Activated CD8-positive, alpha-beta T cell treated with anti-CD3 and anti-CD28 coated beads for 36 hours (primary cell): ENCODE results near the gene CLIC5. TPM values are rescaled to one million over a fixed set of nuclear protein-coding genes. Genes with fewer than 3 reads are reported as not detected.

ENCODE experiments used
- ATAC-seq: fragments of 200-7000 bp; cut with Tn5 transposase; one replicate; pipeline ENCODE4 v1.10.0; 2021; ENCODE audit warnings: mild to moderate bottlenecking, moderate library complexity
- CTCF ChIA-PET: fragments of 350-600 bp; sonication (Branson Sonifier 250); formaldehyde crosslinking; loops from one replicate; lab custom pipeline; 2021; ENCODE audit warnings: antibody characterized with exemption; lab: Charles Lee
- POLR2A ChIA-PET: fragments of 350-600 bp; sonication (Branson Sonifier 250); formaldehyde crosslinking; loops from one replicate; lab custom pipeline; 2021; ENCODE audit warnings: antibody characterized with exemption; lab: Charles Lee
- DNase-seq: peaks from one replicate; pipeline ENCODE4 v3.0.0-alpha.2; 2020
- H3K27ac Mint-ChIP-seq: one replicate; pipeline ENCODE4 v1.8.0; 2021; ENCODE audit warnings: mild to moderate bottlenecking, mixed read lengths
- H3K27me3 Mint-ChIP-seq: one replicate; pipeline ENCODE4 v1.8.0; 2021; ENCODE audit warnings: mixed read lengths
- H3K36me3 Mint-ChIP-seq: one replicate; pipeline ENCODE4 v1.8.0; 2021; ENCODE audit warnings: low read depth, mixed read lengths
- H3K4me1 Mint-ChIP-seq: one replicate; pipeline ENCODE4 v1.8.0; 2021; ENCODE audit warnings: low read depth, mixed read lengths
- H3K4me3 Mint-ChIP-seq: one replicate; pipeline ENCODE4 v1.8.0; 2021; ENCODE audit warnings: mild to moderate bottlenecking, moderate library complexity, mixed read lengths
- H3K9me3 Mint-ChIP-seq: one replicate; pipeline ENCODE4 v1.8.0; 2021; ENCODE audit warnings: mixed read lengths
- intact Hi-C: fragments of 100-400 bp; cut with micrococcal nuclease; formaldehyde crosslinking; loops from one replicate; pipeline ENCODE4 v1.10.0; 2022
- total RNA-seq, 2 experiments: library from RNA; stranded (reverse); gene quantifications; one replicate each; pipeline ENCODE4 v1.2.3, GENCODE V29; 2021
- TF ChIP-seq, protein P1 (sequence below): fragments of 200-600 bp; IDR thresholded peaks from one replicate; pipeline ENCODE4 v1.8.0; 2022; ENCODE audit warnings: antibody characterized with exemption, mild to moderate bottlenecking

CLIC5 gene
- total RNA-seq, 2 experiments from 2014 or later = 1.1 TPM

DNA sequence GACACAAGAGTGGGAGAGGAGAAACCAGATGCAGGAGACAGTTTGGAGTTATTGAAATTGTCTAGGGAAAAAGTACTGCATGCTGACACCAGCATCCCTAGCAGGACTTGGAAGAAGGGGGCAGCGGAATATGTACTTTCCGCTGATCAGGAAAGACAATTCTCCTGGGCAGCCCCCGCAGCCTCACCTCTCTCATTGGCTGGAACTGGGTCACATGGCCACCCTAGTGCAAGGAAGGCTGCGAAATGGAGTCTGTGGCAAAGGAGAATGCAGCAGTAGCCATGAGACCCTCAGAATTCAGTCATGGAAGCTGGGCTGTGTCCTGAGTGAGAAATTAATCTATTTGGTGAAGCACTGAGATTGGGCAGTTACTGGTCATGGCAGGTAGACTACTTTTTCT lies 131.3 kb downstream of the CLIC5 start:
- Mint-ChIP-seq H3K4me1 (no peaks in the 10 kb centered on the region), H3K9me3 (no peaks in the 10 kb centered on the region), H3K27ac (no peak overlapping the region), H3K27me3 (peaks cover 7% of the 10 kb centered on the region), H3K36me3 (no peaks in the 10 kb centered on the region), H3K4me3 (no peak overlapping the region)
- ChIA-PET POLR2A (no interaction called here), CTCF (no interaction called here)
- DNase-seq (no peak), ATAC-seq (no peak)
- TF ChIP-seq, protein P1, sequence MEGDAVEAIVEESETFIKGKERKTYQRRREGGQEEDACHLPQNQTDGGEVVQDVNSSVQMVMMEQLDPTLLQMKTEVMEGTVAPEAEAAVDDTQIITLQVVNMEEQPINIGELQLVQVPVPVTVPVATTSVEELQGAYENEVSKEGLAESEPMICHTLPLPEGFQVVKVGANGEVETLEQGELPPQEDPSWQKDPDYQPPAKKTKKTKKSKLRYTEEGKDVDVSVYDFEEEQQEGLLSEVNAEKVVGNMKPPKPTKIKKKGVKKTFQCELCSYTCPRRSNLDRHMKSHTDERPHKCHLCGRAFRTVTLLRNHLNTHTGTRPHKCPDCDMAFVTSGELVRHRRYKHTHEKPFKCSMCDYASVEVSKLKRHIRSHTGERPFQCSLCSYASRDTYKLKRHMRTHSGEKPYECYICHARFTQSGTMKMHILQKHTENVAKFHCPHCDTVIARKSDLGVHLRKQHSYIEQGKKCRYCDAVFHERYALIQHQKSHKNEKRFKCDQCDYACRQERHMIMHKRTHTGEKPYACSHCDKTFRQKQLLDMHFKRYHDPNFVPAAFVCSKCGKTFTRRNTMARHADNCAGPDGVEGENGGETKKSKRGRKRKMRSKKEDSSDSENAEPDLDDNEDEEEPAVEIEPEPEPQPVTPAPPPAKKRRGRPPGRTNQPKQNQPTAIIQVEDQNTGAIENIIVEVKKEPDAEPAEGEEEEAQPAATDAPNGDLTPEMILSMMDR = no peak
- intact Hi-C loops = no loop called here

DNA sequence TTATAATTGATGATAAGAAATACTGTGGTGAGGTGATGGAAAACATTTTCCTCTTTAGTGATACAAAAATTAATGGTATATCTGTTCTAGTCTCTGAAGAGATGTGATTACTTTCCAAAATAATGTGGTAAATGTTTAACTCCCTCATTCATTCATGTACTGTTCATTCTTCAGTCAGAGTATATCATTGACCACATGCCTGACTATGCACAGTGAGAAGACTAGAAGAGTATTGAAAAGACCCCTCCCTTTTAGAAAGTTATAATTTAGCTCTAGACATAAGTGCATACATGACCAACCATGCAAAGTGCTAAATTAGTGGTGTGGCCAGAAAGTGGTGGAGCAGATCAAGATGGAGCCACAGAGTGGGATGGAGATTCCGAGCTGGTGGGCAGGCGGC lies 133.0 kb downstream of the CLIC5 start:
- Mint-ChIP-seq H3K27me3 (peaks cover 6% of the 10 kb centered on the region), H3K27ac (no peak overlapping the region), H3K4me3 (no peak overlapping the region), H3K36me3 (no peaks in the 10 kb centered on the region), H3K9me3 (no peaks in the 10 kb centered on the region), H3K4me1 (no peaks in the 10 kb centered on the region)
- ChIA-PET CTCF (interaction anchor here (1.0 kb wide), 1 partner anchor 40 kb away, joined by 3 read pairs; no protein-coding TSS in a partner anchor), POLR2A (no interaction called here)
- no peak for ATAC-seq
- intact Hi-C loops = no loop called here
- TF ChIP-seq, protein P1 = no peak
- no peak for DNase-seq

DNA sequence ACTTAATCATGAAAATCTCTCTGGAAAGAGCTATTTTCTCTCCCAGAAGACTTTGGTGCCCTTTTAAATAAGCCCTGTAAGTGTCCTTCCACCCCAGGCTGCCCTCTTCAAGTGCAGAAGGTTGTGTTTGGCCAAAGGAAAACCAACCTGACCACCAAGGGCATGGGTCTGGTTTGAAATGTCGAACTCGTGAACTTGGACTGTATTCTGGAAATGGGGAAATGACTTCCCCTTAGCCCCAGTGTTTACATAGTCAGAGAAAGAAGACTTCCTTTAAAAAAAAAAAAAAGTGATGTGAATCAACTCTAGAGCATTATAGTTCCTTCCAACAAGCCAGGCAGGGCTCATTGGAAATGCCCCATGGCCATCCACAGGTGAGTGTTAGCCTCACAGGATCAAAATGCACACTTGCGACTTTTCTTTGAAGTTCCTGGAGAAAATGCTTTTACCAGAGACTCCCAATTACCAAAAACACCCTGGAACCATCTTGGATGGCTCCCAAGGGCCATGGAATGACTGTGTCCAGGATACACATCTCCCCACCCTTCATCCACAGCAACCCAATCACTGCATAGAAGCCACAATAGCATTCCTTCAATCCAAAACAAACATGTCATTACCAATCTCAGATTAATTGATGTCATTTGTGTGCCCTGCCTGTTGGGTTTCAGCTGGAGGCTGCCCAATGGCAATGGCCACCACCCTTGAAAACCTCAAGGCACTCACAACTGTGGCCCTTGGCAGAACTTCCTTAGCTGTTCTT lies 133.8 kb downstream of the CLIC5 start:
- Mint-ChIP-seq H3K4me3 (no peak overlapping the region), H3K9me3 (no peaks in the 10 kb centered on the region), H3K36me3 (no peaks in the 10 kb centered on the region), H3K27ac (no peak overlapping the region), H3K27me3 (peaks cover 5% of the 10 kb centered on the region), H3K4me1 (no peaks in the 10 kb centered on the region)
- TF ChIP-seq, protein P1 = no peak
- ChIA-PET POLR2A (interaction anchor here (1.1 kb wide), 1 partner anchor 145 kb away, joined by 3 read pairs; no protein-coding TSS in a partner anchor), CTCF (no interaction called here)
- intact Hi-C loops = no loop called here
- no peak for DNase-seq
- no peak for ATAC-seq

DNA sequence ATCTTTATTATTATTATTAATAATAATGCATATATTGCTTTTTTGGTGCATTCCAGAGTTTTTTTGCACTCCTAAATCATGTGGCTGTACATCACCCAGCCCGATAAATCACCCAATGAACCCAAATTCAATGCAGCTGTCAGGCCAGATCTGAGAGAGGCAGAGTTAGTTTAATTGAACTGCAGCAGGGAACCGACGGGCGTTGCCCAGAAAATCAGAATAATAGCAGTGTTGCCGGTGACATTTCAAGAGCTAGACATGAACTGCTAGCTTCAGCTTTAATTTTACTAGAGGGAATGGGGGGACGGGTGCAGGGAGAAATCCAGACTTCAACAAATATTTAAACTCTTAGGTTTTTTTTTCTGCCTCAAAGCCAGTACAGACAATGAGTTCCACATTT lies 135.0 kb downstream of the CLIC5 start:
- CTCF ChIA-PET = no interaction called here
- H3K27ac Mint-ChIP-seq = no peak overlapping the region
- no peaks in the 10 kb centered on the region for H3K36me3 Mint-ChIP-seq
- H3K9me3 Mint-ChIP-seq = no peaks in the 10 kb centered on the region
- peaks cover 5% of the 10 kb centered on the region for H3K27me3 Mint-ChIP-seq
- ATAC-seq (no peak), DNase-seq (no peak)
- TF ChIP-seq, protein P1 = no peak
- H3K4me3 Mint-ChIP-seq = no peak overlapping the region
- POLR2A ChIA-PET = interaction anchor here (1.1 to 1.7 kb wide), 2 partner anchors 12 to 143 kb away, joined by 3 to 4 read pairs; no protein-coding TSS in a partner anchor
- intact Hi-C loops = no loop called here
- H3K4me1 Mint-ChIP-seq = no peaks in the 10 kb centered on the region

DNA sequence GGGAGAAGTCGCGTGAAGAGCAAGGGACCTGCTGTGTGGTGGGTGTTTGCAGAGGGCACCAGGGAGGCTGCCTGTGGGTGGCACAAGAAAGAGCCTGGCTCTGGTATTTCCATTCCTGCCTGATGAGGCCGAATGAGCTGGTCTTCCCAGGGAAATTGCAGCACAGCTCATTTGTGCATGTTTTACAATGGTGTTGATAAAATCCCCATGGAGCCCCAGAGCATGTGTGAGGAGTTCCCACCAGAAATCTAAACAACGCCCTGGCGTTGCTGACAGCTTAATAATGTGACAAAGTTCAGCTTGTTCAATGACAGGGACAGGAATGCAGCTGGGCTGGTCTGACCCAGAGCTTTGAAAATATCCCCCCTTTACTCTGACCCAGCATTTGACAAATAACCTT lies 135.5 kb downstream of the CLIC5 start:
- POLR2A ChIA-PET = interaction anchor here (0.7 to 1.7 kb wide), 3 partner anchors 13 to 24 kb away, joined by 3 to 4 read pairs (median 3); no protein-coding TSS in a partner anchor
- H3K4me1 Mint-ChIP-seq = no peaks in the 10 kb centered on the region

More for the DNA sequence above, 135.5 kb downstream of the CLIC5 start:
- peaks cover 5% of the 10 kb centered on the region for H3K27me3 Mint-ChIP-seq
- no peaks in the 10 kb centered on the region for H3K9me3 Mint-ChIP-seq
- ATAC-seq (no peak), DNase-seq (no peak)
- intact Hi-C loops = no loop called here
- no peak overlapping the region for H3K4me3 Mint-ChIP-seq
- TF ChIP-seq, protein P1 = no peak
- CTCF ChIA-PET = interaction anchor here (1.0 kb wide), 1 partner anchor 65 kb away, joined by 3 read pairs; no protein-coding TSS in a partner anchor
- H3K36me3 Mint-ChIP-seq = no peaks in the 10 kb centered on the region
- no peak overlapping the region for H3K27ac Mint-ChIP-seq
